GM12801 (cell line): ENCODE results near the gene DPAGT1.

Experiments used
- CTCF ChIP-seq: IDR thresholded peaks from one replicate; pipeline ENCODE4 v1.5.1; 2011; ENCODE audit warnings: control low read depth; ENCODE audit not compliant: insufficient read length; ENCODE audit errors: extremely low read depth

DPAGT1 gene

GRCh38 chr11:119134389-119134978, 32.8 kb upstream of the DPAGT1 start:
- TF ChIP-seq CTCF: no peak

- no peak for TF ChIP-seq CTCF
Observed at GRCh38 chr11:119130662-119131061, 29.0 kb upstream of the DPAGT1 start.

GRCh38 chr11:119126675-119127268, 25.1 kb upstream of the DPAGT1 start:
- no peak for TF ChIP-seq CTCF

- TF ChIP-seq CTCF: no peak
Observed at GRCh38 chr11:119125821-119126220, 24.2 kb upstream of the DPAGT1 start.

GRCh38 chr11:119121811-119122124, 20.1 kb upstream of the DPAGT1 start:
- TF ChIP-seq CTCF: no peak

GRCh38 chr11:119121008-119121810, 19.6 kb upstream of the DPAGT1 start, which contains the start of gene HINFP:
Gene HINFP (plus strand): TSS chr11:119121580. CDS start chr11:119126945, 5,365 bp downstream.
- TF ChIP-seq CTCF: no peak

GRCh38 chr11:119120639-119121007, 19.0 kb upstream of the DPAGT1 start:
- no peak for TF ChIP-seq CTCF
